HepG2 (cell line): ENCODE results near the gene TEKT2.

ENCODE experiments used
- CEBPB ChIP-seq: IDR thresholded peaks from 2 replicates; pipeline ENCODE4 v1.6.1; 2011; ENCODE audit warnings: low read depth, low read length, improper control_type of control experiment, borderline replicate concordance
- ELF1 ChIP-seq: sonication (generic); formaldehyde crosslinking; IDR thresholded peaks from 2 replicates; pipeline ENCODE4 v1.4.0; 2020; ENCODE audit warnings: missing genetic modification reagents
- HOXA3 ChIP-seq: sonication (generic); formaldehyde crosslinking; IDR thresholded peaks from 2 replicates; pipeline ENCODE4 v1.5.0; 2020; ENCODE audit warnings: missing genetic modification reagents
- MAFK ChIP-seq, 2 experiments: IDR thresholded peaks in 1 of 2; conservative IDR thresholded peaks in 1 of 2; 2 replicates each; pipeline ENCODE4 v1.6.1; 2011; ENCODE audit warnings: improper control_type of control experiment in 2 of 2, low read length in 2 of 2
- RXRA ChIP-seq: sonication (generic); formaldehyde crosslinking; IDR thresholded peaks from 2 replicates; pipeline ENCODE4 v1.5.1; 2020; ENCODE audit warnings: missing genetic modification reagents
- TAF1 ChIP-seq: sonication (generic); formaldehyde crosslinking; IDR thresholded peaks from 2 replicates; pipeline ENCODE4 v1.4.0; 2020; ENCODE audit warnings: missing genetic modification reagents
- TP53 ChIP-seq: sonication (generic); formaldehyde crosslinking; conservative IDR thresholded peaks from 2 replicates; pipeline ENCODE4 v1.4.0; 2020; ENCODE audit warnings: missing genetic modification reagents
- ZBTB42 ChIP-seq: sonication (generic); formaldehyde crosslinking; IDR thresholded peaks from 2 replicates; pipeline ENCODE4 v1.5.0; 2020; ENCODE audit warnings: mild to moderate bottlenecking, missing genetic modification reagents
- ZNF615 ChIP-seq: sonication (generic); formaldehyde crosslinking; IDR thresholded peaks from 2 replicates; pipeline ENCODE4 v1.5.0; 2020; ENCODE audit warnings: mild to moderate bottlenecking, missing genetic modification reagents, borderline replicate concordance
- TF ChIP-seq, protein P1 (sequence below): IDR thresholded peaks from 2 replicates; pipeline ENCODE4 v1.6.1; 2012; ENCODE audit warnings: low read length, improper control_type of control experiment
- TF ChIP-seq, protein P2 (sequence below), 2 experiments: sonication (generic) in 1 of 2; formaldehyde crosslinking in 1 of 2; IDR thresholded peaks; 2 replicates each; pipeline versions ENCODE4 v1.4.0 to v1.6.1; 2018 to 2020; ENCODE audit warnings: missing genetic modification reagents in 2 of 2, borderline replicate concordance in 1 of 2, low read depth in 1 of 2, mild to moderate bottlenecking in 1 of 2, missing biosample characterization in 1 of 2
- TF ChIP-seq, protein P3 (sequence below): sonication (generic); formaldehyde crosslinking; IDR thresholded peaks from 2 replicates; pipeline ENCODE4 v1.5.0; 2020; ENCODE audit warnings: mild to moderate bottlenecking, missing genetic modification reagents, moderate library complexity

DNA sequence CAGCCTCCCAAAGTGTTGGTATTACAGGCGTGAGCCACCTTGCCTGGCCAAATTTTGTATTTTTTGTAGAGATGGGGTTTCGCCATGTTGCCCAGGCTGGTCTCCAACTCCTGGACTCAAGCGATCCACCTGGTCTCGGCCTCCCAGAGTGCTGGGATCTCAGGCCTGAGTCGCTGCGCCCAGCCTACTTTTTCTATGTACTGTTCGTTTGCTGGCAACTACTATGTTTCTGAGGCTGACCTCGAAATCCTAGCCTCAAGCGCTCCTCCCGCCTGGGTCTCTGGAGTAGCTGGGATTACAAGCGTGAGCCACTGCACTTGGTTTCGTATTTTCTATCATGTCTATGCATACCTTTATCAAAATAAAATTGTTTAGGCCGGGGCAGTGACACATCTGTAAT lies 675 bp upstream of the TEKT2 start:
- TF ChIP-seq TAF1 (CRISPR knock-in tag) = no peak
- no peak for TF ChIP-seq ZBTB42 (CRISPR knock-in tag)
- TF ChIP-seq, protein P1, sequence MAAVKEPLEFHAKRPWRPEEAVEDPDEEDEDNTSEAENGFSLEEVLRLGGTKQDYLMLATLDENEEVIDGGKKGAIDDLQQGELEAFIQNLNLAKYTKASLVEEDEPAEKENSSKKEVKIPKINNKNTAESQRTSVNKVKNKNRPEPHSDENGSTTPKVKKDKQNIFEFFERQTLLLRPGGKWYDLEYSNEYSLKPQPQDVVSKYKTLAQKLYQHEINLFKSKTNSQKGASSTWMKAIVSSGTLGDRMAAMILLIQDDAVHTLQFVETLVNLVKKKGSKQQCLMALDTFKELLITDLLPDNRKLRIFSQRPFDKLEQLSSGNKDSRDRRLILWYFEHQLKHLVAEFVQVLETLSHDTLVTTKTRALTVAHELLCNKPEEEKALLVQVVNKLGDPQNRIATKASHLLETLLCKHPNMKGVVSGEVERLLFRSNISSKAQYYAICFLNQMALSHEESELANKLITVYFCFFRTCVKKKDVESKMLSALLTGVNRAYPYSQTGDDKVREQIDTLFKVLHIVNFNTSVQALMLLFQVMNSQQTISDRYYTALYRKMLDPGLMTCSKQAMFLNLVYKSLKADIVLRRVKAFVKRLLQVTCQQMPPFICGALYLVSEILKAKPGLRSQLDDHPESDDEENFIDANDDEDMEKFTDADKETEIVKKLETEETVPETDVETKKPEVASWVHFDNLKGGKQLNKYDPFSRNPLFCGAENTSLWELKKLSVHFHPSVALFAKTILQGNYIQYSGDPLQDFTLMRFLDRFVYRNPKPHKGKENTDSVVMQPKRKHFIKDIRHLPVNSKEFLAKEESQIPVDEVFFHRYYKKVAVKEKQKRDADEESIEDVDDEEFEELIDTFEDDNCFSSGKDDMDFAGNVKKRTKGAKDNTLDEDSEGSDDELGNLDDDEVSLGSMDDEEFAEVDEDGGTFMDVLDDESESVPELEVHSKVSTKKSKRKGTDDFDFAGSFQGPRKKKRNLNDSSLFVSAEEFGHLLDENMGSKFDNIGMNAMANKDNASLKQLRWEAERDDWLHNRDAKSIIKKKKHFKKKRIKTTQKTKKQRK = no peak
- TF ChIP-seq, protein P2, sequence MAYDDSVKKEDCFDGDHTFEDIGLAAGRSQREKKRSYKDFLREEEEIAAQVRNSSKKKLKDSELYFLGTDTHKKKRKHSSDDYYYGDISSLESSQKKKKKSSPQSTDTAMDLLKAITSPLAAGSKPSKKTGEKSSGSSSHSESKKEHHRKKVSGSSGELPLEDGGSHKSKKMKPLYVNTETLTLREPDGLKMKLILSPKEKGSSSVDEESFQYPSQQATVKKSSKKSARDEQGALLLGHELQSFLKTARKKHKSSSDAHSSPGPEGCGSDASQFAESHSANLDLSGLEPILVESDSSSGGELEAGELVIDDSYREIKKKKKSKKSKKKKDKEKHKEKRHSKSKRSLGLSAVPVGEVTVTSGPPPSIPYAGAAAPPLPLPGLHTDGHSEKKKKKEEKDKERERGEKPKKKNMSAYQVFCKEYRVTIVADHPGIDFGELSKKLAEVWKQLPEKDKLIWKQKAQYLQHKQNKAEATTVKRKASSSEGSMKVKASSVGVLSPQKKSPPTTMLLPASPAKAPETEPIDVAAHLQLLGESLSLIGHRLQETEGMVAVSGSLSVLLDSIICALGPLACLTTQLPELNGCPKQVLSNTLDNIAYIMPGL (CRISPR knock-in tag; IDR thresholded peaks at IDR 0.05; ENCODE audit: borderline replicate concordance in 1 of 2, low read depth in 1 of 2) = no peak
- no peak for TF ChIP-seq ELF1 (CRISPR knock-in tag)
- no peak for TF ChIP-seq RXRA (CRISPR knock-in tag)
- no peak for TF ChIP-seq TP53 (CRISPR knock-in tag)
- TF ChIP-seq HOXA3 = no peak
- TF ChIP-seq, protein P3, sequence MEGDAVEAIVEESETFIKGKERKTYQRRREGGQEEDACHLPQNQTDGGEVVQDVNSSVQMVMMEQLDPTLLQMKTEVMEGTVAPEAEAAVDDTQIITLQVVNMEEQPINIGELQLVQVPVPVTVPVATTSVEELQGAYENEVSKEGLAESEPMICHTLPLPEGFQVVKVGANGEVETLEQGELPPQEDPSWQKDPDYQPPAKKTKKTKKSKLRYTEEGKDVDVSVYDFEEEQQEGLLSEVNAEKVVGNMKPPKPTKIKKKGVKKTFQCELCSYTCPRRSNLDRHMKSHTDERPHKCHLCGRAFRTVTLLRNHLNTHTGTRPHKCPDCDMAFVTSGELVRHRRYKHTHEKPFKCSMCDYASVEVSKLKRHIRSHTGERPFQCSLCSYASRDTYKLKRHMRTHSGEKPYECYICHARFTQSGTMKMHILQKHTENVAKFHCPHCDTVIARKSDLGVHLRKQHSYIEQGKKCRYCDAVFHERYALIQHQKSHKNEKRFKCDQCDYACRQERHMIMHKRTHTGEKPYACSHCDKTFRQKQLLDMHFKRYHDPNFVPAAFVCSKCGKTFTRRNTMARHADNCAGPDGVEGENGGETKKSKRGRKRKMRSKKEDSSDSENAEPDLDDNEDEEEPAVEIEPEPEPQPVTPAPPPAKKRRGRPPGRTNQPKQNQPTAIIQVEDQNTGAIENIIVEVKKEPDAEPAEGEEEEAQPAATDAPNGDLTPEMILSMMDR (CRISPR knock-in tag) = no peak
- no peak for TF ChIP-seq ZNF615 (CRISPR knock-in tag)
- no peak for TF ChIP-seq MAFK (conservative IDR thresholded peaks at IDR 0.05 in 1 of 2, IDR thresholded peaks at IDR 0.05 in 1 of 2; ENCODE audit: low read length in 2 of 2)
- no peak for TF ChIP-seq CEBPB
